Endothelial cell of umbilical vein (primary cell): ENCODE results near the gene PLOD2. TPM values are rescaled to one million over a fixed set of nuclear protein-coding genes. Genes with fewer than 3 reads are reported as not detected.

Experiments used
- BruUV-seq: library from RNA; stranded (reverse); fragments of 400-500 nt; replicated peaks from 2 replicates; lab custom pipeline; 2021; lab: Mats Ljungman, UMichigan
- CTCF ChIA-PET: fragments of 300-600, 350-600 bp; sonication (Branson Sonifier 250); formaldehyde crosslinking; loops from one replicate; lab custom pipeline; 2021; ENCODE audit warnings: antibody characterized with exemption, inconsistent platforms; lab: Charles Lee
- POLR2A ChIA-PET: fragments of 300-600, 350-600 bp; sonication (Branson Sonifier 250); formaldehyde crosslinking; loops from one replicate; lab custom pipeline; 2021; ENCODE audit warnings: antibody characterized with exemption, inconsistent platforms; lab: Charles Lee
- DNase-seq: peaks from one replicate; pipeline ENCODE4 v3.0.0-alpha.2; 2011; ENCODE audit warnings: low read depth, low spot score
- FAIRE-seq: peaks from 2 replicates; lab custom pipeline; 2011; peaks lifted over from hg19 to GRCh38; lab: Jason Lieb, UNC
- H2AFZ ChIP-seq: 2 replicates; pipeline ENCODE4 v1.6.0; 2012; ENCODE audit warnings: low read depth, low read length, control low read depth, inconsistent platforms
- H3K27ac ChIP-seq: 2 replicates; pipeline ENCODE4 v1.5.1; 2011; ENCODE audit warnings: low read depth, mild to moderate bottlenecking, control low read depth, low read length, moderate library complexity; ENCODE audit not compliant: insufficient read depth
- H3K27me3 ChIP-seq, 2 experiments: 2 replicates each; pipeline versions ENCODE4 v1.6.0 to v1.6.1; 2011; ENCODE audit warnings: low read length in 2 of 2, mixed read lengths in 1 of 2; ENCODE audit not compliant: control insufficient read depth in 2 of 2, insufficient read depth in 2 of 2
- H3K36me3 ChIP-seq, 2 experiments: 2 replicates in 1 of 2; 3 replicates in 1 of 2; pipeline ENCODE4 v1.5.1; 2011; ENCODE audit warnings: low read length in 2 of 2, mild to moderate bottlenecking in 1 of 2, moderate library complexity in 1 of 2; ENCODE audit not compliant: control insufficient read depth in 2 of 2, insufficient read depth in 2 of 2; ENCODE audit errors: extremely low read depth in 1 of 2
- H3K4me1 ChIP-seq: 3 replicates; pipeline ENCODE4 v1.5.1; 2011; ENCODE audit warnings: mild to moderate bottlenecking, low read length; ENCODE audit not compliant: control insufficient read depth, insufficient read depth; ENCODE audit errors: extremely low read depth
- H3K4me2 ChIP-seq: 2 replicates; pipeline ENCODE4 v1.6.1; 2011; ENCODE audit warnings: low read length, control low read depth, mixed read lengths; ENCODE audit not compliant: insufficient read depth
- H3K4me3 ChIP-seq, 3 experiments: fragments of 200-600 bp in 1 of 3; sonication (generic), shearing (Covaris generic) in 1 of 3; replicated peaks in 1 of 3; 2 replicates each; pipeline ENCODE4 v1.5.1; 2011 to 2016; ENCODE audit warnings: control low read depth in 3 of 3, low read length in 3 of 3, mild to moderate bottlenecking in 2 of 3, inconsistent platforms in 1 of 3, low read depth in 1 of 3, moderate library complexity in 1 of 3; ENCODE audit not compliant: insufficient read depth in 1 of 3
- H3K79me2 ChIP-seq: 2 replicates; pipeline ENCODE4 v1.6.0; 2012; ENCODE audit warnings: low read length, inconsistent platforms; ENCODE audit not compliant: control insufficient read depth, insufficient read depth
- H3K9ac ChIP-seq: replicated peaks from 2 replicates; pipeline ENCODE3; 2011; ENCODE audit warnings: low read length, control low read depth; ENCODE audit not compliant: insufficient read depth; ENCODE audit errors: extremely low read depth
- H3K9me1 ChIP-seq: replicated peaks from 3 replicates; pipeline ENCODE4 v1.6.0; 2011; ENCODE audit warnings: mild to moderate bottlenecking, low read length; ENCODE audit not compliant: control insufficient read depth, insufficient read depth; ENCODE audit errors: extremely low read depth
- H3K9me3 ChIP-seq: replicated peaks from 2 replicates; pipeline ENCODE4 v1.5.1; 2012; ENCODE audit warnings: low read length, inconsistent platforms; ENCODE audit not compliant: control insufficient read depth, insufficient read depth
- H4K20me1 ChIP-seq: replicated peaks from 2 replicates; pipeline ENCODE3; 2011; ENCODE audit warnings: mild to moderate bottlenecking, low read length; ENCODE audit not compliant: control insufficient read depth, insufficient read depth; ENCODE audit errors: extremely low read depth
- CTCF ChIP-seq, 2 donors: IDR thresholded peaks; 1 replicate in 1 of 2; 2 replicates in 1 of 2; pipeline ENCODE4 v1.5.1; 2011; ENCODE audit warnings: low read length in 2 of 2, mild to moderate bottlenecking in 2 of 2, moderate library complexity in 2 of 2, control low read depth in 1 of 2, inconsistent platforms in 1 of 2, low read depth in 1 of 2; ENCODE audit not compliant: insufficient read depth in 1 of 2; ENCODE audit errors: extremely low read depth in 1 of 2
- EZH2 ChIP-seq: IDR thresholded peaks from 2 replicates; pipeline ENCODE4 v1.6.1; 2012; ENCODE audit warnings: borderline replicate concordance, low read depth, mild to moderate bottlenecking, moderate library complexity, low read length, inconsistent platforms; ENCODE audit not compliant: severe bottlenecking
- FOS ChIP-seq: IDR thresholded peaks from 2 replicates; pipeline ENCODE4 v1.6.1; 2011; ENCODE audit warnings: mild to moderate bottlenecking, low read length, moderate library complexity, borderline replicate concordance; ENCODE audit not compliant: insufficient read depth
- GATA2 ChIP-seq: IDR thresholded peaks from 2 replicates; pipeline ENCODE4 v1.7.0; 2011; ENCODE audit warnings: low read depth, mild to moderate bottlenecking, moderate library complexity, mixed read lengths, low read length; ENCODE audit not compliant: insufficient read length, insufficient read depth
- MAX ChIP-seq: IDR thresholded peaks from 2 replicates; pipeline ENCODE4 v1.6.1; 2011; ENCODE audit not compliant: insufficient read depth, insufficient read length
- MYC ChIP-seq: IDR thresholded peaks from one replicate; pipeline ENCODE4 v1.6.1; 2011; ENCODE audit warnings: mild to moderate bottlenecking, low read depth, low read length
- POLR2A ChIP-seq: IDR thresholded peaks from 2 replicates; pipeline ENCODE4 v1.6.1; 2012; ENCODE audit warnings: low read depth, mild to moderate bottlenecking, control low read depth, low read length
- dilution Hi-C: fragments of 300-500 bp; cut with MboI; formaldehyde crosslinking; loops from one replicate; pipeline ENCODE4 v1.15.0; 2019; ENCODE audit warnings: low sequenced_read_pairs; ENCODE audit not compliant: extremely low pct_ligation_motif_present
- intact Hi-C: fragments of 100-400 bp; cut with micrococcal nuclease; formaldehyde crosslinking; loops from one replicate; pipeline ENCODE4 v1.10.0; 2022
- polyA plus RNA-seq, 4 experiments: library from polyadenylated mRNA; depleted of rRNA in 3 of 4; stranded (reverse) in 3 of 4; unstranded in 1 of 4; fragments of >200 nt; gene quantifications; 2 replicates each; pipeline versions ENCODE4 v1.2.1 to v1.2.3, GENCODE V29; 2011 to 2012; ENCODE audit warnings: missing spikeins in 1 of 4
- total RNA-seq: library from RNA; stranded (reverse); gene quantifications from 2 replicates; pipeline ENCODE4 v1.2.3, GENCODE V29; 2021

Gene PLOD2
- total and polyA plus RNA-seq, 2 donors (not counting 3 experiments of a cell fraction or from before 2014, with no cell fraction given): 36.1 to 193 TPM

GRCh38 chr3:146181216-146181615 lies 20.2 kb upstream of the PLOD2 start:
- Histone ChIP-seq H3K9me1 (no peaks in the 10 kb centered on the region), H3K79me2 (no peaks in the 10 kb centered on the region), H3K9ac (no peak overlapping the region), H3K27ac (no peak overlapping the region), H3K4me2 (no peak overlapping the region), H3K36me3 (peaks cover 0 to 4% of the 10 kb centered on the region in 2 experiments), H4K20me1 (no peaks in the 10 kb centered on the region), H3K4me3 (no peak overlapping the region), H2AFZ (no peak overlapping the region), H3K27me3 (no peaks in the 10 kb centered on the region), H3K9me3 (no peaks in the 10 kb centered on the region), H3K4me1 (peaks cover 39% of the 10 kb centered on the region)
- BruUV-seq: no TSS peak
- TF ChIP-seq GATA2: no peak
- no peak for TF ChIP-seq EZH2
- TF ChIP-seq MYC: no peak
- TF ChIP-seq FOS: no peak
- no peak for TF ChIP-seq CTCF (IDR thresholded peaks at IDR 0.05; ENCODE audit: extremely low read depth in 1 of 2, insufficient read depth in 1 of 2, low read depth in 1 of 2, low read length in 2 of 2)
- no peak for TF ChIP-seq POLR2A
- TF ChIP-seq MAX: no peak
- DNase-seq (no peak), FAIRE-seq (no peak)
- dilution Hi-C loops: no loop called here
- ChIA-PET CTCF (interaction anchor here (1.2 to 1.5 kb wide), 2 partner anchors 8 to 10 kb away, joined by 3 read pairs; no protein-coding TSS in a partner anchor), POLR2A (no interaction called here)
- intact Hi-C loops: loop anchor here (10.0 kb wide), 1 partner anchor 454 kb away; no protein-coding TSS in a partner anchor
